DMS114 treated with DMSO at 0.1 percent for 48 hours (cell line): Measurements from ENCODE around the gene TEKT1.

Experiments used
- DNase-seq: peaks from one replicate; lab custom pipeline; 2025; ENCODE audit not compliant: unreplicated experiment; lab: John Stamatoyannopoulos, UW

The TEKT1 gene

GRCh38 chr17:6768447-6768846 lies 63.1 kb downstream of the TEKT1 start:
- DNase-seq, result no peak

GRCh38 chr17:6761779-6762178 lies 69.8 kb downstream of the TEKT1 start:
- DNase-seq, result no peak

- no peak for DNase-seq
These were observed 73.8 kb downstream of the TEKT1 start for GRCh38 chr17:6757747-6758146.

- no peak for DNase-seq
These were observed 75.0 kb downstream of the TEKT1 start for GRCh38 chr17:6756425-6757031.

- DNase-seq, result no peak
These were observed 75.8 kb downstream of the TEKT1 start, which contains the start of gene XAF1 for GRCh38 chr17:6755731-6756184. XAF1 (plus strand) TSS chr17:6756046; CDS start chr17:6756079, 33 bp downstream.

GRCh38 chr17:6755281-6755680 lies 76.2 kb downstream of the TEKT1 start:
- DNase-seq, result no peak

GRCh38 chr17:6753546-6753945 lies 78.0 kb downstream of the TEKT1 start:
- DNase-seq, result no peak

- DNase-seq, result no peak
These were observed 78.5 kb downstream of the TEKT1 start for GRCh38 chr17:6753006-6753445.

- no peak for DNase-seq
These were observed 79.2 kb downstream of the TEKT1 start for GRCh38 chr17:6752068-6752909.

- no peak for DNase-seq
These were observed 82.0 kb downstream of the TEKT1 start for GRCh38 chr17:6749519-6749918.

- no peak for DNase-seq
These were observed 82.9 kb downstream of the TEKT1 start for GRCh38 chr17:6748617-6749016.
